ENCODE results near the gene TRIM7. TPM values are rescaled to one million over a fixed set of nuclear protein-coding genes. Genes with fewer than 3 reads are reported as not detected.
"Not testable (repeated sequence)": the region's sequence is repeated elsewhere in the genome, so short reads cannot be mapped to it uniquely, and the experiment has no call there.

The TRIM7 gene
- total RNA-seq, 1 experiment from 2014 or later: 9.0 TPM

DNA sequence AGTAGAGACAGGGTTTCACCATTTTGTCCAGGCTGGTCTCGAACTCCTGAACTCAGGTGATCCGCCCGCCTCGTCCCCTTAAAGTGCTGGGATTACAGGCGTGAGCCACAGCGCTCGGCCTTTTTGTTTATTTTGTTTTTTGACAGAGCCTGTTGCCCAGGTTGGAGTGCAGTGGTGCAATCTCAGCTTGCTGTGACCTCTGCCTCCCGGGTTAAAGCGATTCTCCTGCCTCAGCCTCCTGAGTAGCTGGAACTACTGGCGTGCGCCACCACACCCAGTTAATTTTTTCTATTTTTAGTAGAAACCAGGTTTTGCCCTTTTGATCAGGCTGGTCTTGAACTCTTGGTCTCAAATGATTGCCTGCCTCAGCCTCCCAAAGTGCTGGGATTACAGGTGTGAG lies 5.2 kb upstream of the TRIM7 start:
- not testable (repeated sequence) for H3K27ac ChIP-seq; DNase-seq; H3K27me3 ChIP-seq; H3K4me1 ChIP-seq; H3K36me3 ChIP-seq; H3K4me3 ChIP-seq; H3K9me3 ChIP-seq (replicated peaks)

DNA sequence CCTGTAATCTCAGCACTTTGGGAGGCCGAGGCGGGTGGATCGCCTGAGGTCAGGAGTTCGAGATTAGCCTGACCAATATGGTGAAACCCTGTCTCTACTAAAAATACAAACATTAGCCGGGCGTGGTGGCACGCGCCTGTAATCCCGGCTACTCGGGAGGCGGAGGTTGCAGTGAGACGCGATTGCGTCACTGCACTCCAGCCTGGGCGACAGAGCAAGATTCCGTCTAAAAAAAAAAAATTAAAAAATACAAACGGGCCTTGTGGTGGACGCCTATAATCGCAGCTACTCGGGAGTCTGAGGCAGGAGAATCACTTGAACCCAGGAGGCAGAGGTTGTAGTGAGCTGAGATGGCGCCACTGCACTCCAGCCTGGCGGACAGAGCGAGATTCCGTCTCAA lies 4.0 kb upstream of the TRIM7 start:
- not testable (repeated sequence) for H3K9me3 ChIP-seq (replicated peaks); H3K4me1 ChIP-seq; H3K27ac ChIP-seq; DNase-seq; H3K36me3 ChIP-seq; H3K4me3 ChIP-seq; H3K27me3 ChIP-seq

DNA sequence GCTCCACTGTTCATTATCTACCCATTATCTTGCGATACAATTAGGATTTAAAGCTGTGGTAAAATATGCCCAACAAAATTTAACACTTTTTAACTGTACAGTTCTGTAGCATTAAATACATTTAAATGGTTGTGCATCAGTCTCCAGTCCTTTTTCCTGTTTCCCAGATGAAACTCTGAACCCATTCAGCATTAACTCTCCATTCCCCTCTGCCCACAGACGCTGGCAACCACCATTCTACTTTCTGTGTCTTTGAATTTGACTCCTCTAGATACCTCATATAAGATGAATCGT lies 2.9 kb upstream of the TRIM7 start:
- Histone ChIP-seq H3K27me3 (no peaks in the 10 kb centered on the region), H3K9me3 (replicated peaks) (no peaks in the 10 kb centered on the region), H3K36me3 (no peaks in the 10 kb centered on the region), H3K4me1 (no peaks in the 10 kb centered on the region), H3K27ac (no peak overlapping the region), H3K4me3 (peak overlapping the region; percentile 72)
- DNase-seq: no peak

DNA sequence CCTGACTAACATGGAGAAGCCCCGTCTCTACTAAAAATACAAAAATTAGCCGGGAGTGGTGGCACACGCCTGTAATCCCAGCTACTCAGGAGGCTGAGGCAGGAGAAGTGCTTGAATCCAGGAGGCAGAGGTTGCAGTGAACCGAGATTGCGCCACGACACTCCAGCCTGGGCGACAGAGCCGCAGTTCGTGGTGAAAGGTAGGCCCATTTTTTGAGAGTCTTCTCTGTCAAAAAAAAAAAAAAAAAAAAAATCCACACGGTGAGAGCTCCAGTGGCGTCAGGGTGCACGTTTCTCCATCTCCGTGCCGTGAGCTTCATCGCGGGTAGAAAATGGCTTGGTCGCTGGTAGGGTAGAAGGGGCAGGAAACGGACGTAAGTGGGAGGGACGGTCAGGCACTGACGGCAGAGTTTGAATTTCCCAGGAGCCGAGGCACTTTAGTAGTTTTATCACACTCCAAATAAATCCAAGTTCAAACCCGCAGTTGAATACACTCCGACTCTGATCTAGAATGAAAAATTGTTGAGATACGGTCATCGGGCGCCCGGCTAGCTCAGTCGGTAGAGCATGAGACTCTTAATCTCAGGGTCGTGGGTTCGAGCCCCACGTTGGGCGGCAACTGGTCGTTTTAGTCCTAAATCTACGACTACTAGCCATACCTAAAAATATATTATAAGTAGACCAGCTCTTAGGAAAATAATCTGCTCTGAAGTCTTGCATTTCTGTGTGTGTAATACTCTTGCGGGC lies 2.4 kb upstream of the TRIM7 start:
- H3K36me3 ChIP-seq: no peaks in the 10 kb centered on the region
- H3K4me1 ChIP-seq: no peaks in the 10 kb centered on the region
- peak overlapping the region; percentile 72 for H3K4me3 ChIP-seq
- peak overlapping the region; percentile 55 for H3K27ac ChIP-seq
- no peaks in the 10 kb centered on the region for H3K9me3 ChIP-seq (replicated peaks)
- peak; percentile 86 to 93 for DNase-seq
- H3K27me3 ChIP-seq: no peaks in the 10 kb centered on the region

DNA sequence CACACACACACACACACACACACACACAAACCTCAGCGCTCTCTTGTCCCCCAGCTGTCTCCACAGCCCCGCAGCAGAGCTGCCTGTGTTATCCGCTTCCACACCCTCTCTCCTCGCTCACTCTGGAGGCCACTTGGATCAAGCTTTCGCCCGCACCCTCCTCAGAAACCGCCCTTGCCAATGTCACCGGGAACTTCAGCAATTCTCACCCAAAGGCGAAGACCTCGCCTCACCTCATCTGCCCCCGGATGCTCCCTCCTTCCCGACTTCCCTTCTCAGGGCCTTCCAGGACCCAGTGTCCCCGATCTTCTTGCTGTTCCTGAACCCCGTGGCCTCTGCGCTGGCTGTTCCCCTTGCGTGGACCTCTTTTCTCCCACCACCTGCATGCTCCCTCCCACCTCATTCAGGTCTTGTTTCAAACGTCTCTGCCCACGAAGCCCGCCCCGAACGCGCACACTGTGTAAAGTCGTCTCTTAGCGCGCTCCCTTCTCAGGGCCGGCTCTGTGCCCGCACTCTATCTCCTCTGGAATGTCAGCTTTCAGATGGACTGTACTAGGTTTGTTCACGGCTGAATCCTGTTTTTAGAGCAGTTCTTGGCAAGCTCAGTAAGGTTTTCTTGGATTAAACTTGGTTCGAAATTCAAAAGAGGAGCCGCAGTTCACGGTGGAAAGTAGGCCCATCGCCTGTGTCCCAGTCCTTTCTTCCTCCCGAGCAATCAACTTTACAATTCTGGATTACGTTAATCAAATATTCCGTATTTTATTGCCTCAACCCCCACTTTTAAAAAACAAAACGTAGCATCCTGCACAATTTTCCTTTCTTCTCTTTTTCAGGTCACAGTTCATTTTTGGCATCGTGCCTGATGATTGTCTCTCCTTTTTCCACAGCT lies 1.0 kb upstream of the TRIM7 start:
- Histone ChIP-seq H3K36me3 (no peaks in the 10 kb centered on the region), H3K27me3 (no peaks in the 10 kb centered on the region), H3K4me1 (no peaks in the 10 kb centered on the region), H3K27ac (peak overlapping the region; percentile 2; the same call in 1 of the 2 replicates), H3K4me3 (peak overlapping the region; percentile 72), H3K9me3 (replicated peaks) (no peaks in the 10 kb centered on the region)
- DNase-seq: peak; percentile 54 to 61

DNA sequence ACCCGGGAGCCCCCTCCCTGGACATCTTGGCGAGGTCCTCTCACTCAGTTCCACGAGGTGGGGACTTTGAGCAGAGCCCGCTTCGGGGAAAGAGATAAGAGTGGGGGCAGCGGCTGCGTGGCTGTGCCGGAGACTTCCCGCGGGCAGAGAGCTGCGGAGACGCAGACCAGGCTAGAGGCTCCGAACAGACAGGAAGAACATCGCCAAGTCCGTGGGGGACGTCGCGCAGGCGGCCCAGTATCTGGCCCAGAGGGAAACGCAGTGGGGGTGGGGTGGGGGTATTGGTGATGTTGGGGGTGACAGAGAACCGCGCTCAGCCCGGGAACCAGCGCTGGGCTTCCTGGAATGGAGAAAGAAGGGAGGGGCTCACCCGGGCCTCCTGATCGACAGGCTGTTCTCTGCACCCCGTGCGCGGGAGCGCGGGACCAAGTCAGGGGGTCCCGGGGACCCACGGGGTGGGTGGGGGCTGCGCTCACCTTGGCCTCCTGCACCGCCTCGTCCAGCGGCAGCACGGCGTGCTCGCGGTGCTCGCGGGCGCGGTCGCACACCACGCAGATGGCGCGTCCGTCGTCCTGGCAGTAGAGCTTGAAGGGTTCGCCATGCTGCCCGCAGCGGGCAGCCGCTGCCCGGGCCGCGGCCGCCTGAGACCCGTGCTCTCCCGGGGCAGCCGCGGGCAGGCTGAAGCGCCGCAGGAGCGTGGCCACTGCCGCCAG lies 727 bp downstream of the TRIM7 start:
- H3K36me3 ChIP-seq: no peaks in the 10 kb centered on the region
- no peaks in the 10 kb centered on the region for H3K27me3 ChIP-seq
- peak in 1 of 2 experiments; percentile 42 for DNase-seq
- H3K27ac ChIP-seq: no peak overlapping the region
- peak overlapping the region; percentile 72 for H3K4me3 ChIP-seq
- H3K9me3 ChIP-seq (replicated peaks): no peaks in the 10 kb centered on the region
- no peaks in the 10 kb centered on the region for H3K4me1 ChIP-seq

DNA sequence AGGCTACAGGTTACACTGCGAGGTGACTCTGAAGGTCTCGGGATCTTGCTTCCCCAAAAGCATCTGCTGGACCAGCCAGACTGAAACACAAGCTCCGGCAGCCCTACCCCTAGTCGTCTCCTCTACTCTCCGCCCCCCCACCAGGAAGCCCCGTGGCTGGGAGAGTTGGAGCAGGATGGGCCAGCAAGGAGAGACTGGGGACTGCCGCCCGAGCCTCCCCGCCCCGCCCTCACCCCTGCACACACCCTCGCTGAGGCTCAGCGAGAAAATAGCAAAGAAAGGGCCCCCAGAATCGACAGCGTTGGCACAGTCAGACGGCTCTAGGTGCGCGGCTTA lies 1.3 kb downstream of the TRIM7 start:
- H3K27ac ChIP-seq: no peak overlapping the region
- no peaks in the 10 kb centered on the region for H3K36me3 ChIP-seq
- H3K4me3 ChIP-seq: peak overlapping the region; percentile 72
- no peaks in the 10 kb centered on the region for H3K9me3 ChIP-seq (replicated peaks)
- no peaks in the 10 kb centered on the region for H3K4me1 ChIP-seq
- DNase-seq: peak; percentile 48 to 57
- no peaks in the 10 kb centered on the region for H3K27me3 ChIP-seq

DNA sequence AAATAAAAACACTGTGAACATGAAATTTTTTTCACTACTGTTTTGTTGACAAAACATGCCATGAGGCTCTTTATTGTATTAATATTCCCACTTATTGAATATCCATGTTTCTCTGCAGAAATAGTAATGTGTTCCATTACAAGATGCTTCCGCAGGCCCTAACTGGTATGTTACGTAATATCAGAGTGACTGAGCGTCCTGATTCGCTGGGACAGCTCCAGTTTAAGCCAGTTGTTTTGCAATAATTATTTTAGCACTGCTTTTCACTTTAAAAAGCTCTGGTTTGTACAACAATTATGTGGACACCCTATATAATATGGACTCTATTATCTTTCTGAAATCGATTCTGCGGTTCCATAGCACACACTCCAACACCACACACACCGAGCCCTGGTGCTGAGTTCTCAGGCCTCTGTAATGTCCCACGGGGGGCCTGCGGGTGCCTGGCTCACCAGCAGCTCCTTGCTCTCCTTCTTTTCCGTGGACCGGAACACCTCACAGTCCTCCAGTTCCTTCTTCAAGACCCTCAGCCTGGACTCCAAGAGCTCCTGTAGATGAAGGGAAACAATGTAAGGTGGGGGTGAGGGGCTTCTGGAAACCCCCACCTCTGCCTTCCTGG lies 1.8 kb downstream of the TRIM7 start:
- no peak for DNase-seq
- H3K27me3 ChIP-seq: no peaks in the 10 kb centered on the region
- H3K4me1 ChIP-seq: no peaks in the 10 kb centered on the region
- H3K27ac ChIP-seq: no peak overlapping the region
- H3K9me3 ChIP-seq (replicated peaks): no peaks in the 10 kb centered on the region
- no peaks in the 10 kb centered on the region for H3K36me3 ChIP-seq
- no peak overlapping the region for H3K4me3 ChIP-seq

DNA sequence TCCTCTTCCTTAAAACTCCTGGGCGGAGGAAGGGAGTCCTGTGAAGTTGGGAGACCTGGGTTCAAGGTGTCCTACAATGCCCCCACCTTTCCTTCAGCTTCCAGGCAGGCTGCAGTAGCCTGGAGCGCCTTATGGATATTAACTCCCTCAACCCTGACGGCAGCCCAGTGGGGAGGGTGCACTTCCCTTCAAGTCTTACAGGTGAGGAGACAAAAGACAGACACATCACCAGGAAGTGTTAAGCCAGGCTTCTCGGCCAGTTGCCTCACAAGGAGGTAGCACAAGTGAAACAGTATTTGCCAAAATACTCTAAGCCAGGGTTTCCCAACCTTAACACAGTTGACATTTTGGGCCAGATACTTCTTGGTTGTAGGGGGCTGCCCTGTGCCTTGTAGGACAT lies 4.2 kb downstream of the TRIM7 start:
- no peaks in the 10 kb centered on the region for H3K27me3 ChIP-seq
- H3K4me1 ChIP-seq: no peaks in the 10 kb centered on the region
- no peak overlapping the region for H3K4me3 ChIP-seq

DNA sequence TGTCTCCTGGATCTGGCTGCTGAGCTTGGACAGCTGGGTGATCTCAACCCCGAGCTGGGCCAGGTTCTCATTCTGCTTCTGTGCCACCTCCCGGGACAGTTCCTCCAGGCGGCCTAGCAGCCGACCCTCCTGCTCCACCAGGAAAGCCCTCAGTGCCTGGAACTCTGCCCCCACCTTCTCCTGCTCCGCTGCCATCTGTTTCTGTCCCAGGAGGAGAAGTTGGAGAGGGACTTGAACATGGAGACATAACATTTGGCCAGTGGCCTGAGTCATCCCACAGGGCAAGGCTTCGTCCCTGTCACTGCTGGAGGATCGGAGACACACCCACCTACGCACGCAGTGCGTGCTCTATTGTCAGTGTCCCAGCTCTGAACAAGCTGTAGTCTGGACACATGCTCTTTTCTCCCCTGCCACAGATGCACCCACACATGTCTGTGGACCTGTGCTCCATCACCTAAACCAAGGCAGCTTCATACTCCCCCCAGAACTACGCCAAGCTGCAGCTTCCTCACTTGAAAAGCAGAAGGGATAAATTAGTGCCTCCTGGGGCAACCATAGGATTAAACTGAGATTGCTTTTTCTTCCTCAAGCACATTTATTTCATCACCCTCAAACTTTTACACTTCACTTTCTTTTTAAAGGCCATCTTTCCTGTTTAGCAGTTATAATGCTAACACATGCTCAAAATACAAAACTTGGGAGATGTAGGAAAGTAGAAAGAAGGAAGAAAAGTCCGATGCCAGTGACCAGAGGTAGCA lies 4.9 kb downstream of the TRIM7 start:
- Histone ChIP-seq H3K4me3 (no peak overlapping the region), H3K27ac (no peak overlapping the region), H3K36me3 (no peaks in the 10 kb centered on the region), H3K9me3 (replicated peaks) (no peaks in the 10 kb centered on the region), H3K4me1 (no peaks in the 10 kb centered on the region), H3K27me3 (no peaks in the 10 kb centered on the region)
- no peak for DNase-seq

More for the DNA sequence above, 4.2 kb downstream of the TRIM7 start:
- no peak for DNase-seq
- no peak overlapping the region for H3K27ac ChIP-seq
- H3K36me3 ChIP-seq: no peaks in the 10 kb centered on the region
- H3K9me3 ChIP-seq (replicated peaks): no peaks in the 10 kb centered on the region

DNA sequence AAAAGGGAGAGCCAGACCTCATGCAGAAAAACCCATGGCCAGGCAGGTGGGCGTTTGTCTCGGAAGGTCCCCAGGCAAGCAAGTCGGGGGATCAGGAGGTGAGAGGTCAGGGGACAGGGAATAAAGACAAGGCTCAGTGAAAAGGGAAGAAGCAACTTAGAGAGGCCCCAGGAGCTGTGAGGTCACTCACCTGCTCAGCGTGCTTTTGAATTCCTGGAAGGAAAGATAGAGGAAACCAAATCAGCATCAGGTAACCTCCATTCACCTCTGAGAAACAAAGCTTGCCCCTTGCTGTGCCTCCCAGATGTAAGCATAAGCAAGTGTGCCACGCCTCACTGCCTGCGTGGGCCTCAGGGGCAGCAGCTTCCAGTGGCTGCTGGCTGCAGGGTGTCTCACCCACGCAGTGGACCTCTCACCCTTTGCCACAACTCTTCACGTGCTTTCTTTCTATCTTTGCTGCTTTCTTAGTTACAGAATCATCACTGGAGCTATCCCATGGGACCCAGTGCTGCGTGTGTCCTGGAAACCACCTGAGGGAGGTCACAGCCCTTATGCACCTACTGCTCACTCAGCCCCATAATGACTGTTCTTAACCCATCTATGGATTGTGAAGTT lies 6.0 kb downstream of the TRIM7 start:
- H3K4me3 ChIP-seq: no peak overlapping the region

DNA sequence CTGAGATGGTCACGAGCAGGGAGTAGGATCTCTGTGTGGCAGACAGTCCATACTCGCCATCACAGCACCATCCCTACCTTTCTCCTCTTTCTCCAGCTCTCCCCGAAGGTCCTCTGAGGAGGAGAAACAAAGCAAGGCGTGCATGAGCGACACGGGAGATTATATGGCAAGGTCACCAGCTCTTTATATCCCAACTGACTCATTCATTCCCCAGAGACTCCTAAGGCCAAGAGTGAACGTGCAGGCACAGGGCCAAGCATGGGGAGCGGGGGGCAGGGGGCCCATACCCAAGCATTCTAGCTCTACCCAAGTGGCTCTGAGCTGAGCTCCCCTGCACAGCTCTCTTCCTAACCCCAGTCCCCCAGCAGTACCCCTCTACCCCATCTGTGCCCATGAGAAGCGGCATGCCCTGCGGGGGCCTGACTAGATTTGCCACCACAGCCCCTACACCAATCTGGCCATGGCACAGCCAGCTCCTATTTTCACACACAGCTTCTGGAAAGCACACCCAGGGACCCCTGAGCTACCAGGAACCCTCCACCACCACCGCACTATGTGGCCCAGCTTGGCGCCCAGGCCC lies 6.8 kb downstream of the TRIM7 start:
- no peak for DNase-seq
- no peak overlapping the region for H3K27ac ChIP-seq
- no peaks in the 10 kb centered on the region for H3K4me1 ChIP-seq
- H3K4me3 ChIP-seq: no peak overlapping the region
- H3K36me3 ChIP-seq: no peaks in the 10 kb centered on the region
- H3K9me3 ChIP-seq (replicated peaks): no peaks in the 10 kb centered on the region
- no peaks in the 10 kb centered on the region for H3K27me3 ChIP-seq

More for the DNA sequence above, 6.0 kb downstream of the TRIM7 start:
- Histone ChIP-seq H3K9me3 (replicated peaks) (no peaks in the 10 kb centered on the region), H3K27me3 (no peaks in the 10 kb centered on the region), H3K36me3 (no peaks in the 10 kb centered on the region), H3K4me1 (no peaks in the 10 kb centered on the region), H3K27ac (no peak overlapping the region)
- no peak for DNase-seq

DNA sequence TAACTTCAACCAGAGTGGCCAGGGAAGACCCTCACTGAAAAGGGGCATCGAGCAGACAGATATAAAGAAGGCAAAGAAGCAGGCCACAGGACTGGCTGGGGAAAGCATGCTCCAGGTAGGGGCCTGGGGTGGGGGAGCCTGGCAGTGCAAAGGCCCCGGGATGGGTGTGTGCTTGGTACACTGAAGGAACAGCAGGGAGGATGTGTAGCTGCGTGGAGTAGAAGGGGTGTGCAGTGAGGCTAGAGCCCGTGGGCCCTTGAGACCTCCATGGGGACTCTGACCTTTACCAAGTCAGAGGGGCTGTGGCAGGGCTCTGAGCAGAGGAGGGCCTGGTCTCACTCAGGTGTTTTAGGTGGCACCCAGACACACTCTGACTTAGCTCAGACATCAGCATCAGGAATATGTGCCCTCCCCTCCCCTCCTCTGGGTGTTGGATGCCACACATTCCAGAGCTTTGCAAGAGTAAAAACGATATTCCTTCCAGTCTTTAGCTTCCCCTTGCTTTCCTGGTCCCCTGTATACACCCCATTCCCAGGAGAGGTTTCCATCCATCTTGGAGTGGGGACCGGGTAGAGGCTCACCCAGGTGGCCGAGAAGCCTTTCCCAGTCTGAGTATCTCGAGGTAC lies 7.6 kb downstream of the TRIM7 start:
- no peak for DNase-seq
- H3K27me3 ChIP-seq: no peaks in the 10 kb centered on the region
- H3K4me3 ChIP-seq: no peak overlapping the region
- H3K9me3 ChIP-seq (replicated peaks): no peaks in the 10 kb centered on the region
- H3K36me3 ChIP-seq: no peaks in the 10 kb centered on the region
- H3K27ac ChIP-seq: no peak overlapping the region
- H3K4me1 ChIP-seq: peaks cover 3% of the 10 kb centered on the region; the same call in 1 of the 2 replicates
